HEK293 (cell line): ENCODE results near the gene PLEKHA8.

Experiments
- CTCF ChIA-PET: fragments of 350-600 bp; formaldehyde crosslinking; extraction: SDS; loops from one replicate; lab custom pipeline; 2021; ENCODE audit warnings: antibody characterized with exemption; lab: Yijun Ruan, JAX
- POLR2A ChIA-PET: fragments of 300-600 bp; formaldehyde crosslinking; extraction: SDS; loops from one replicate; lab custom pipeline; 2020; ENCODE audit warnings: antibody characterized with exemption, inconsistent platforms; lab: Yijun Ruan, JAX
- H3K27ac ChIP-seq: fragments of 200-500 bp; sonication (Bioruptor generic); 2 replicates; pipeline ENCODE4 v1.5.1; 2014; ENCODE audit warnings: low read depth, low read length, control low read depth, inconsistent platforms; ENCODE audit errors: extremely low read depth
- H3K36me3 ChIP-seq, 2 experiments: fragments of 200-500 bp in 1 of 2; sonication (Bioruptor generic) in 1 of 2; 1 replicate in 1 of 2; 2 replicates in 1 of 2; pipeline ENCODE4 v1.5.1; 2014 to 2017; ENCODE audit warnings: inconsistent platforms in 2 of 2, low read length in 2 of 2; ENCODE audit not compliant: control insufficient read depth in 2 of 2, insufficient read depth in 1 of 2
- H3K4me1 ChIP-seq: fragments of 200-500 bp; sonication (Bioruptor generic); 2 replicates; pipeline ENCODE4 v1.5.1; 2014; ENCODE audit warnings: mild to moderate bottlenecking, low read length, inconsistent platforms; ENCODE audit not compliant: control insufficient read depth, insufficient read depth
- H3K4me3 ChIP-seq: 2 replicates; pipeline ENCODE4 v1.5.1; 2011; ENCODE audit warnings: low read depth, mild to moderate bottlenecking, control low read depth, low read length, moderate library complexity
- H3K9me3 ChIP-seq: fragments of 200-500 bp; sonication (Bioruptor generic); 2 replicates; pipeline ENCODE4 v1.5.1; 2014; ENCODE audit warnings: low read depth, low read length, inconsistent platforms; ENCODE audit not compliant: control insufficient read depth, insufficient read depth
- FEZF1 ChIP-seq: fragments of 450-650 bp; formaldehyde crosslinking; IDR thresholded peaks from 2 replicates; pipeline ENCODE4 v1.5.1; 2016; ENCODE audit warnings: missing biosample characterization, missing genetic modification characterization
- HOXA7 ChIP-seq: sonication (generic); formaldehyde crosslinking; IDR thresholded peaks from 2 replicates; pipeline ENCODE4 v1.8.1; 2022; ENCODE audit warnings: missing genetic modification reagents, borderline replicate concordance
- HOXC10 ChIP-seq: sonication (generic); formaldehyde crosslinking; IDR thresholded peaks from 2 replicates; pipeline ENCODE4 v1.8.1; 2023; ENCODE audit warnings: mild to moderate bottlenecking, missing genetic modification reagents
- KLF16 ChIP-seq: fragments of 450-650 bp; formaldehyde crosslinking; IDR thresholded peaks from 2 replicates; pipeline ENCODE4 v1.5.1; 2017; ENCODE audit warnings: missing biosample characterization, missing genetic modification characterization
- RBAK ChIP-seq: fragments of 450-650 bp; formaldehyde crosslinking; IDR thresholded peaks from 2 replicates; pipeline ENCODE4 v1.5.1; 2016; ENCODE audit warnings: missing biosample characterization, missing genetic modification characterization
- SALL2 ChIP-seq: fragments of 450-650 bp; formaldehyde crosslinking; IDR thresholded peaks from 2 replicates; pipeline ENCODE4 v1.5.0; 2017; ENCODE audit warnings: missing biosample characterization, mild to moderate bottlenecking, missing genetic modification characterization, borderline replicate concordance
- TRIM28 ChIP-seq: IDR thresholded peaks from 2 replicates; pipeline ENCODE4 v1.6.1; 2011; ENCODE audit warnings: low read length, control low read depth, borderline replicate concordance
- ZBTB17 ChIP-seq: fragments of 450-650 bp; formaldehyde crosslinking; IDR thresholded peaks from 2 replicates; pipeline ENCODE4 v1.5.1; 2016; ENCODE audit warnings: missing biosample characterization, missing genetic modification characterization
- ZBTB7A ChIP-seq: fragments of 450-650 bp; formaldehyde crosslinking; IDR thresholded peaks from 2 replicates; pipeline ENCODE4 v1.5.1; 2016; ENCODE audit warnings: low read depth, missing biosample characterization, missing genetic modification characterization
- ZNF138 ChIP-seq: fragments of 450-650 bp; formaldehyde crosslinking; IDR thresholded peaks from 2 replicates; pipeline ENCODE4 v1.5.1; 2016; ENCODE audit warnings: missing biosample characterization, missing genetic modification characterization, borderline replicate concordance
- ZNF169 ChIP-seq: fragments of 450-650 bp; formaldehyde crosslinking; IDR thresholded peaks from 2 replicates; pipeline ENCODE4 v1.5.1; 2016; ENCODE audit warnings: missing biosample characterization, missing genetic modification characterization
- ZNF223 ChIP-seq: fragments of 450-650 bp; formaldehyde crosslinking; IDR thresholded peaks from 2 replicates; pipeline ENCODE4 v1.5.1; 2016; ENCODE audit warnings: missing biosample characterization, missing genetic modification characterization
- ZNF23 ChIP-seq: fragments of 450-650 bp; formaldehyde crosslinking; IDR thresholded peaks from 2 replicates; pipeline ENCODE4 v1.5.1; 2016; ENCODE audit warnings: missing biosample characterization, missing genetic modification characterization, borderline replicate concordance
- ZNF433 ChIP-seq: fragments of 450-650 bp; formaldehyde crosslinking; IDR thresholded peaks from 2 replicates; pipeline ENCODE4 v1.5.1; 2016; ENCODE audit warnings: missing biosample characterization, missing genetic modification characterization, low read depth
- ZNF501 ChIP-seq: fragments of 450-650 bp; formaldehyde crosslinking; IDR thresholded peaks from 2 replicates; pipeline ENCODE4 v1.5.1; 2016; ENCODE audit warnings: missing biosample characterization, missing genetic modification characterization
- ZNF510 ChIP-seq: fragments of 450-650 bp; formaldehyde crosslinking; IDR thresholded peaks from 2 replicates; pipeline ENCODE4 v1.5.1; 2018; ENCODE audit warnings: mild to moderate bottlenecking, missing genetic modification characterization, missing biosample characterization; ENCODE audit not compliant: insufficient replicate concordance
- ZNF548 ChIP-seq: fragments of 450-650 bp; formaldehyde crosslinking; IDR thresholded peaks from 2 replicates; pipeline ENCODE4 v1.5.1; 2016; ENCODE audit warnings: missing biosample characterization, missing genetic modification characterization
- ZNF555 ChIP-seq: fragments of 450-650 bp; formaldehyde crosslinking; conservative IDR thresholded peaks from 2 replicates; pipeline ENCODE4 v1.5.1; 2017; ENCODE audit warnings: missing biosample characterization, mild to moderate bottlenecking, missing genetic modification characterization, inconsistent platforms
- ZNF768 ChIP-seq: fragments of 450-650 bp; formaldehyde crosslinking; IDR thresholded peaks from 2 replicates; pipeline ENCODE4 v1.5.1; 2018; ENCODE audit warnings: missing biosample characterization, mild to moderate bottlenecking, missing genetic modification characterization
- TF ChIP-seq, protein P1 (sequence below): fragments of 450-650 bp; formaldehyde crosslinking; IDR thresholded peaks from 2 replicates; pipeline ENCODE4 v1.5.1; 2016; ENCODE audit warnings: missing biosample characterization, missing genetic modification characterization
- TF ChIP-seq, protein P2 (sequence below): fragments of 450-650 bp; formaldehyde crosslinking; IDR thresholded peaks from 2 replicates; pipeline ENCODE4 v1.5.1; 2016; ENCODE audit warnings: missing biosample characterization, missing genetic modification characterization, borderline replicate concordance
- TF ChIP-seq, protein P3 (sequence below): fragments of 450-650 bp; formaldehyde crosslinking; IDR thresholded peaks from 2 replicates; pipeline ENCODE4 v1.5.1; 2016; ENCODE audit warnings: missing biosample characterization, missing genetic modification characterization
- TF ChIP-seq, protein P4 (sequence below): fragments of 450-650 bp; formaldehyde crosslinking; IDR thresholded peaks from 2 replicates; pipeline ENCODE4 v1.5.1; 2016; ENCODE audit warnings: missing biosample characterization, missing genetic modification characterization
- TF ChIP-seq, protein P5 (sequence below): fragments of 450-650 bp; formaldehyde crosslinking; IDR thresholded peaks from 2 replicates; pipeline ENCODE4 v1.5.1; 2016; ENCODE audit warnings: missing biosample characterization, missing genetic modification characterization
- TF ChIP-seq, protein P6 (sequence below): fragments of 450-650 bp; formaldehyde crosslinking; IDR thresholded peaks from 2 replicates; pipeline ENCODE4 v1.5.1; 2016; ENCODE audit warnings: missing biosample characterization, missing genetic modification characterization, low read depth

PLEKHA8 gene

DNA sequence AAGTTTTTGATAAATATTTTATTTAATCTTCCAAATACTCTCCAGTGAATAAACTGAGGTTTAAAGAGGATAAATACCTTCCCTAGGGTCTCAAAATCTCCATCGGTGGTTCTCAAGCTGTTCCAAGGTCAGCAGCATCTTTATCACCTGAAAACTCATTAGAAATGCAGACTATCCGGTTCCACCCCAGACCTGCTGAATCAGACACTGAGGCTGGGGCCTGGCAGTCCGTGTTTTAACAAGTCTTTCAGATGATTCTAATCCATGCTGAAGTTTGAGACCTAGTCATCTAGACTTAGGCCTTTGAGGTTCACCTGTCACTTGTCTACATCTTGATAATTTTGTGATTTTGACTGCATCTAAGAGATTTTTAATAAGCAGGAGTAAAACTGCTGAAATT, 37.5 kb downstream of the PLEKHA8 start (continued):
- TF ChIP-seq ZNF138 (no peak), TRIM28 (no peak), HOXC10 (CRISPR knock-in tag) (no peak), KLF16 (no peak), RBAK (tag by site-specific recombination) (no peak), ZNF501 (tag by site-specific recombination) (no peak), ZBTB7A (tag by site-specific recombination) (no peak), ZNF555 (tag by site-specific recombination) (no peak)
- TF ChIP-seq, protein P1, sequence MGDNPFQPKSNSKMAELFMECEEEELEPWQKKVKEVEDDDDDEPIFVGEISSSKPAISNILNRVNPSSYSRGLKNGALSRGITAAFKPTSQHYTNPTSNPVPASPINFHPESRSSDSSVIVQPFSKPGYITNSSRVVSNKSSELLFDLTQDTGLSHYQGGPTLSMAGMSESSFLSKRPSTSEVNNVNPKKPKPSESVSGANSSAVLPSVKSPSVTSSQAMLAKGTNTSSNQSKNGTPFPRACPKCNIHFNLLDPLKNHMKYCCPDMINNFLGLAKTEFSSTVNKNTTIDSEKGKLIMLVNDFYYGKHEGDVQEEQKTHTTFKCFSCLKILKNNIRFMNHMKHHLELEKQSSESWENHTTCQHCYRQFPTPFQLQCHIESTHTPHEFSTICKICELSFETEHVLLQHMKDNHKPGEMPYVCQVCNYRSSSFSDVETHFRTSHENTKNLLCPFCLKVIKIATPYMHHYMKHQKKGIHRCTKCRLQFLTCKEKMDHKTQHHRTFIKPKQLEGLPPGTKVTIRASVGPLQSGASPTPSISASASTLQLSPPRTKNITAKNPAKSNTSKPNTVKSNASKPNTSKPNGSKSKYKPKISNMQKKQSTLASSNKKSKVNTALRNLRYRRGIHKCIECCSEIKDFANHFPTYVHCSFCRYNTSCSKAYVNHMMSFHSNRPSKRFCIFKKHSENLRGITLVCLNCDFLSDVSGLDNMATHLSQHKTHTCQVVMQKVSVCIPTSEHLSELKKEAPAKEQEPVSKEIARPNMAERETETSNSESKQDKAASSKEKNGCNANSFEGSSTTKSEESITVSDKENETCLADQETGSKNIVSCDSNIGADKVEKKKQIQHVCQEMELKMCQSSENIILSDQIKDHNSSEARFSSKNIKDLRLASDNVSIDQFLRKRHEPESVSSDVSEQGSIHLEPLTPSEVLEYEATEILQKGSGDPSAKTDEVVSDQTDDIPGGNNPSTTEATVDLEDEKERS (tag by site-specific recombination): no peak
- TF ChIP-seq, protein P2, sequence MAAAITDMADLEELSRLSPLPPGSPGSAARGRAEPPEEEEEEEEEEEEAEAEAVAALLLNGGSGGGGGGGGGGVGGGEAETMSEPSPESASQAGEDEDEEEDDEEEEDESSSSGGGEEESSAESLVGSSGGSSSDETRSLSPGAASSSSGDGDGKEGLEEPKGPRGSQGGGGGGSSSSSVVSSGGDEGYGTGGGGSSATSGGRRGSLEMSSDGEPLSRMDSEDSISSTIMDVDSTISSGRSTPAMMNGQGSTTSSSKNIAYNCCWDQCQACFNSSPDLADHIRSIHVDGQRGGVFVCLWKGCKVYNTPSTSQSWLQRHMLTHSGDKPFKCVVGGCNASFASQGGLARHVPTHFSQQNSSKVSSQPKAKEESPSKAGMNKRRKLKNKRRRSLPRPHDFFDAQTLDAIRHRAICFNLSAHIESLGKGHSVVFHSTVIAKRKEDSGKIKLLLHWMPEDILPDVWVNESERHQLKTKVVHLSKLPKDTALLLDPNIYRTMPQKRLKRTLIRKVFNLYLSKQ (tag by site-specific recombination): no peak

DNA sequence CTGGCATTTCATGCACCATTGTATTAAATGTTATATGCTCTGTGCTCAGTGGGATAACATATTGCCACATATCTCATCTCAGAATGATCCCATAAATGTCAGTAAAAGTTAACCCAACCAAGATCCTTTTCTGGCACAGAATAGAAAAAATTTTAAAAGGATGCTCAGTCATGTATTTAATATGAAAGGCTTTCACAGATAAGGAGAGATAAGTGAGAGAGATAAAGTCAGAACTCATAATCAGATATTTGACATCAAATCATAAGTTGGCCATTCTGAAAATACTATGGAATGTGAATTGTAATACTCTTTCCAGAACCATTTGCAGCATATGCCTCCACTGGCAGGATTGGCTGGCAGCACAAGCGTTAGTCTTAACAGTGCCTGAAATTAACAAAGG, 38.5 kb downstream of the PLEKHA8 start:
- Histone ChIP-seq H3K4me1 (no peaks in the 10 kb centered on the region), H3K4me3 (no peak overlapping the region), H3K27ac (no peak overlapping the region), H3K9me3 (no peaks in the 10 kb centered on the region), H3K36me3 (peaks cover 0 to 29% of the 10 kb centered on the region in 2 experiments; a peak in 2 of 3 replicates)
- ChIA-PET POLR2A (no interaction called here), CTCF (no interaction called here)
- TF ChIP-seq FEZF1 (tag by site-specific recombination) (no peak), HOXA7 (CRISPR knock-in tag) (no peak), ZNF548 (tag by site-specific recombination) (no peak), ZNF768 (no peak), SALL2 (tag by site-specific recombination) (no peak), ZNF510 (tag by site-specific recombination) (no peak), ZNF23 (tag by site-specific recombination) (no peak), ZBTB17 (tag by site-specific recombination) (no peak), ZNF223 (no peak), ZNF169 (tag by site-specific recombination) (no peak), ZNF433 (no peak)
- TF ChIP-seq, protein P3, sequence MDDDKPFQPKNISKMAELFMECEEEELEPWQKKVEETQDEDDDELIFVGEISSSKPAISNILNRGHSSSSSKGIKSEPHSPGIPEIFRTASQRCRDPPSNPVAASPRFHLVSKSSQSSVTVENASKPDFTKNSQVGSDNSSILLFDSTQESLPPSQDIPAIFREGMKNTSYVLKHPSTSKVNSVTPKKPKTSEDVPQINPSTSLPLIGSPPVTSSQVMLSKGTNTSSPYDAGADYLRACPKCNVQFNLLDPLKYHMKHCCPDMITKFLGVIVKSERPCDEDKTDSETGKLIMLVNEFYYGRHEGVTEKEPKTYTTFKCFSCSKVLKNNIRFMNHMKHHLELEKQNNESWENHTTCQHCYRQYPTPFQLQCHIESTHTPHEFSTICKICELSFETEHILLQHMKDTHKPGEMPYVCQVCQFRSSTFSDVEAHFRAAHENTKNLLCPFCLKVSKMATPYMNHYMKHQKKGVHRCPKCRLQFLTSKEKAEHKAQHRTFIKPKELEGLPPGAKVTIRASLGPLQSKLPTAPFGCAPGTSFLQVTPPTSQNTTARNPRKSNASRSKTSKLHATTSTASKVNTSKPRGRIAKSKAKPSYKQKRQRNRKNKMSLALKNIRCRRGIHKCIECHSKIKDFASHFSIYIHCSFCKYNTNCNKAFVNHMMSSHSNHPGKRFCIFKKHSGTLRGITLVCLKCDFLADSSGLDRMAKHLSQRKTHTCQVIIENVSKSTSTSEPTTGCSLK (tag by site-specific recombination): no peak
- TF ChIP-seq, protein P4, sequence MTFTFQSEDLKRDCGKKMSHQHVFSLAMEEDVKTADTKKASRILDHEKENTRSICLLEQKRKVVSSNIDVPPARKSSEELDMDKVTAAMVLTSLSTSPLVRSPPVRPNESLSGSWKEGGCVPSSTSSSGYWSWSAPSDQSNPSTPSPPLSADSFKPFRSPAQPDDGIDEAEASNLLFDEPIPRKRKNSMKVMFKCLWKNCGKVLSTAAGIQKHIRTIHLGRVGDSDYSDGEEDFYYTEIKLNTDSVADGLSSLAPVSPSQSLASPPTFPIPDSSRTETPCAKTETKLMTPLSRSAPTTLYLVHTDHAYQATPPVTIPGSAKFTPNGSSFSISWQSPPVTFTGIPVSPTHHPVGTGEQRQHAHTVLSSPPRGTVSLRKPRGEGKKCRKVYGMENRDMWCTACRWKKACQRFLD: no peak
- TF ChIP-seq, protein P5, sequence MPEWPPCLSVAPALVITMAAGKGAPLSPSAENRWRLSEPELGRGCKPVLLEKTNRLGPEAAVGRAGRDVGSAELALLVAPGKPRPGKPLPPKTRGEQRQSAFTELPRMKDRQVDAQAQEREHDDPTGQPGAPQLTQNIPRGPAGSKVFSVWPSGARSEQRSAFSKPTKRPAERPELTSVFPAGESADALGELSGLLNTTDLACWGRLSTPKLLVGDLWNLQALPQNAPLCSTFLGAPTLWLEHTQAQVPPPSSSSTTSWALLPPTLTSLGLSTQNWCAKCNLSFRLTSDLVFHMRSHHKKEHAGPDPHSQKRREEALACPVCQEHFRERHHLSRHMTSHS: no peak
- TF ChIP-seq, protein P6, sequence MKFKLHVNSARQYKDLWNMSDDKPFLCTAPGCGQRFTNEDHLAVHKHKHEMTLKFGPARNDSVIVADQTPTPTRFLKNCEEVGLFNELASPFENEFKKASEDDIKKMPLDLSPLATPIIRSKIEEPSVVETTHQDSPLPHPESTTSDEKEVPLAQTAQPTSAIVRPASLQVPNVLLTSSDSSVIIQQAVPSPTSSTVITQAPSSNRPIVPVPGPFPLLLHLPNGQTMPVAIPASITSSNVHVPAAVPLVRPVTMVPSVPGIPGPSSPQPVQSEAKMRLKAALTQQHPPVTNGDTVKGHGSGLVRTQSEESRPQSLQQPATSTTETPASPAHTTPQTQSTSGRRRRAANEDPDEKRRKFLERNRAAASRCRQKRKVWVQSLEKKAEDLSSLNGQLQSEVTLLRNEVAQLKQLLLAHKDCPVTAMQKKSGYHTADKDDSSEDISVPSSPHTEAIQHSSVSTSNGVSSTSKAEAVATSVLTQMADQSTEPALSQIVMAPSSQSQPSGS: no peak
